Prostate gland (tissue), 2 donors: ENCODE data around the gene HARBI1. TPM values are rescaled to one million over a fixed set of nuclear protein-coding genes. Genes with fewer than 3 reads are reported as not detected.

Source experiments
- DNase-seq: peaks from one replicate; pipeline ENCODE4 v3.0.0-alpha.2; 2019; ENCODE audit warnings: low spot score
- H3K27ac ChIP-seq, 2 donors: fragments of 200-600 bp; sonication (generic); 2 replicates each; pipeline ENCODE4 v1.5.1; 2017 to 2019
- H3K27me3 ChIP-seq: fragments of 200-600 bp; sonication (generic); replicated peaks from 2 replicates; pipeline ENCODE4 v1.5.1; 2019; ENCODE audit not compliant: insufficient read depth
- H3K36me3 ChIP-seq, 2 donors: fragments of 200-600 bp; sonication (generic); 1 replicate in 1 of 2; 2 replicates in 1 of 2; pipeline versions ENCODE4 v1.5.1 to v1.8.1; 2017 to 2019
- H3K4me1 ChIP-seq: fragments of 200-600 bp; sonication (generic); replicated peaks from 2 replicates; pipeline ENCODE4 v1.5.1; 2019
- H3K4me3 ChIP-seq, 2 donors: fragments of 200-600 bp; sonication (generic); 2 replicates each; pipeline ENCODE4 v1.5.1; 2017 to 2019
- H3K9me3 ChIP-seq: fragments of 200-600 bp; sonication (generic); 2 replicates; pipeline ENCODE4 v1.5.1; 2017
- POLR2A ChIP-seq: fragments of 450-650 bp; IDR thresholded peaks from one replicate; pipeline ENCODE4 v1.6.1; 2016; ENCODE audit warnings: antibody characterized with exemption, mild to moderate bottlenecking
- POLR2AphosphoS5 ChIP-seq: sonication (generic); formaldehyde crosslinking; IDR thresholded peaks from one replicate; pipeline ENCODE4 v1.6.1; 2017; ENCODE audit warnings: antibody characterized with exemption
- WGBS: methylation state at CpG from one replicate; pipeline ENCODE4 v1.1.5; 2018; 5-methylcytosine and 5-hydroxymethylcytosine counted together
- intact Hi-C: fragments of 100-400 bp; cut with DNase I; formaldehyde crosslinking; loops from one replicate; pipeline ENCODE4 v1.14.2; 2022
- total RNA-seq, 2 donors: library from RNA; depleted of rRNA; stranded (reverse); fragments of >200 nt; gene quantifications; one replicate each; pipeline ENCODE4 v1.1.0, GENCODE V29; 2016
- TF ChIP-seq, protein P1 (sequence below), 4 experiments: fragments of 200-600 bp in 2 of 4; fragments of 450-650 bp in 2 of 4; sonication (generic) in 2 of 4; IDR thresholded peaks; 1 replicate in 3 of 4; 2 replicates in 1 of 4; pipeline ENCODE4 v1.5.1; 2016 to 2019; ENCODE audit warnings: antibody characterized with exemption in 4 of 4, mild to moderate bottlenecking in 2 of 4, moderate library complexity in 2 of 4

HARBI1 gene
- total RNA-seq, 2 donors from 2014 or later, result 3.1 to 4.1 TPM

DNA sequence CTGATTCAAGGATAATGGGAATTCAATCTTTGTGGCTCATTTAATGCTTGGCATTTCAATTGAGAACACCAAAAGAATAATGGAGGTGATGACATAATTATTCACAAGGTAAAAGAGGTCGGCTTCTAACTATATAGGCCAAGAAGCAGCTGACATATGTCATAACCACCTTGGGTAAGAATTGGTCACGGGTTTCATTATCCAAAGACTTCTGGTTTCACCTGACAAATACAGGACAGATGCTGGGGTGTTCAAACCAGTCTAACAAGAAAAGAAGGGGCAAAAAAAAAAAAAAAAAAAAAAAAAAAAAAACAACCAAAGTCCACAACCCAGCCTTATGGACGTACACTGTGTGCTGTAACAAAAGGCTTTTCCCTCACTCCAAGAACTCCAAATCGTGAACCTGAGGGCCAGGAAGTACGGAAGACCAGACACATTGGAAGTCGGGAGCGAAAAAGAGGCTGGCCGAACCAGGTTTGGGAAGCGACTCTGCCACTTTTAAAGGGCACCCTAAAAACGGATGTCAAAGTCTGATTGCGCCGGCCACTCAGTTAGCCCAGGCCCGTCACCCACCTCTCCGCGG, 385 bp downstream of the HARBI1 start:
- WGBS, result under 1% methylated on average over 15 of the region's 15 CpGs
- Histone ChIP-seq H3K4me3 (peak overlapping the region; percentile 84 to 96), H3K4me1 (no peaks in the 10 kb centered on the region), H3K9me3 (no peaks in the 10 kb centered on the region), H3K36me3 (no peaks in the 10 kb centered on the region), H3K27me3 (no peaks in the 10 kb centered on the region), H3K27ac (peak overlapping the region; percentile 92 to 95)
- intact Hi-C loops, result loop anchor here (2.0 to 5.0 kb wide), 2 partner anchors 84 to 229 kb away; partner anchors contain the start of genes ARHGAP1 and ZNF408
- DNase-seq, result no peak
- TF ChIP-seq POLR2A (no peak), POLR2AphosphoS5 (no peak)
- TF ChIP-seq, protein P1, sequence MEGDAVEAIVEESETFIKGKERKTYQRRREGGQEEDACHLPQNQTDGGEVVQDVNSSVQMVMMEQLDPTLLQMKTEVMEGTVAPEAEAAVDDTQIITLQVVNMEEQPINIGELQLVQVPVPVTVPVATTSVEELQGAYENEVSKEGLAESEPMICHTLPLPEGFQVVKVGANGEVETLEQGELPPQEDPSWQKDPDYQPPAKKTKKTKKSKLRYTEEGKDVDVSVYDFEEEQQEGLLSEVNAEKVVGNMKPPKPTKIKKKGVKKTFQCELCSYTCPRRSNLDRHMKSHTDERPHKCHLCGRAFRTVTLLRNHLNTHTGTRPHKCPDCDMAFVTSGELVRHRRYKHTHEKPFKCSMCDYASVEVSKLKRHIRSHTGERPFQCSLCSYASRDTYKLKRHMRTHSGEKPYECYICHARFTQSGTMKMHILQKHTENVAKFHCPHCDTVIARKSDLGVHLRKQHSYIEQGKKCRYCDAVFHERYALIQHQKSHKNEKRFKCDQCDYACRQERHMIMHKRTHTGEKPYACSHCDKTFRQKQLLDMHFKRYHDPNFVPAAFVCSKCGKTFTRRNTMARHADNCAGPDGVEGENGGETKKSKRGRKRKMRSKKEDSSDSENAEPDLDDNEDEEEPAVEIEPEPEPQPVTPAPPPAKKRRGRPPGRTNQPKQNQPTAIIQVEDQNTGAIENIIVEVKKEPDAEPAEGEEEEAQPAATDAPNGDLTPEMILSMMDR (IDR thresholded peaks at IDR 0.05), result no peak

DNA sequence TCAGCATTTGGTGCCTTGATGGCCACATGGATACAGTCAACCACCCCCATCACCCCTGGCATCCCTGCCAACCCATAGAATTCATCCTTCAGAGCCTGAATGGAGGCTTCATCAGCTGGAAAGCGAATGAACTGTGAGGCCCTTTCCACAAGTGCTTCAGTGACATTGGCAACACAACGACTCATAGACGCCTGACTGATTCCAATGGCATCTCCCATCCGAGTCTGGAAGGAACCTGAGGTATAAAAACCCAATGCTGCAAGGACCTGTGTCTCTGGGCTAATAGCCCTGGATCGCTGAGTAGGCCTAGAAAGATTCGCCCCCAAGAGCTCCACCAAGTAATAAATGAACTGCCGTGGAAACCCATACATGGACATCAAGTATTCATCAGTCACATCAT, 1.3 kb downstream of the HARBI1 start:
- Histone ChIP-seq H3K9me3 (no peaks in the 10 kb centered on the region), H3K36me3 (no peaks in the 10 kb centered on the region), H3K4me3 (no peak overlapping the region), H3K27me3 (no peaks in the 10 kb centered on the region), H3K27ac (no peak overlapping the region), H3K4me1 (no peaks in the 10 kb centered on the region)
- TF ChIP-seq POLR2AphosphoS5, result no peak
- no peak for TF ChIP-seq POLR2A
- TF ChIP-seq, protein P1 (IDR thresholded peaks at IDR 0.05), result no peak
- intact Hi-C loops, result loop anchor here (2.0 to 5.0 kb wide), 2 partner anchors 85 to 228 kb away; partner anchors contain the start of genes ARHGAP1 and ZNF408
- no peak for DNase-seq
- 97% methylated on average over 7 of the region's 7 CpGs for WGBS

DNA sequence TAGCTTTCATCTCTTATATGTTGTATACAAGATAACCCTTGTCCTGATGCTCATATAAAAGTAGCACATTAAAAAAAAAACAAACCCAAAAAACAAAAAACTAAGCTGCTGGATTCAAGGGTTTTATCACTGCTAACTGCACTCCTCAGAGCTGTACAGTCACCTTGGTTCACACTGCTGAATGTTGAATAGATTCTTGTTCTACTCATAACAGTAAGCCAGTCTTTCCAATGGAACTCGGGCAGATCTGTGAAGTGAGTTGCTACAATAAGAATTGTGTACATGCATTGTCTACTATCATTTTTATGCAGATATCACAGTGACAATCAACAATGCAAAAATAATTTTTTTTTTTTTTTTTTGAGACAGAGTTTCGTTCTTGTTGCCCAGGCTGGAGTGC, 4.7 kb downstream of the HARBI1 start:
- DNase-seq, result no peak
- H3K27ac ChIP-seq, result no peak overlapping the region
- H3K27me3 ChIP-seq, result no peaks in the 10 kb centered on the region
- intact Hi-C loops, result no loop called here
- H3K4me1 ChIP-seq, result no peaks in the 10 kb centered on the region
- 89% methylated on average over 2 of the region's 2 CpGs for whole genome bisulfite sequencing
- no peaks in the 10 kb centered on the region for H3K36me3 ChIP-seq
- no peak overlapping the region for H3K4me3 ChIP-seq
- H3K9me3 ChIP-seq, result no peaks in the 10 kb centered on the region
- TF ChIP-seq POLR2AphosphoS5 (no peak), POLR2A (no peak)
- TF ChIP-seq, protein P1 (IDR thresholded peaks at IDR 0.05), result no peak

DNA sequence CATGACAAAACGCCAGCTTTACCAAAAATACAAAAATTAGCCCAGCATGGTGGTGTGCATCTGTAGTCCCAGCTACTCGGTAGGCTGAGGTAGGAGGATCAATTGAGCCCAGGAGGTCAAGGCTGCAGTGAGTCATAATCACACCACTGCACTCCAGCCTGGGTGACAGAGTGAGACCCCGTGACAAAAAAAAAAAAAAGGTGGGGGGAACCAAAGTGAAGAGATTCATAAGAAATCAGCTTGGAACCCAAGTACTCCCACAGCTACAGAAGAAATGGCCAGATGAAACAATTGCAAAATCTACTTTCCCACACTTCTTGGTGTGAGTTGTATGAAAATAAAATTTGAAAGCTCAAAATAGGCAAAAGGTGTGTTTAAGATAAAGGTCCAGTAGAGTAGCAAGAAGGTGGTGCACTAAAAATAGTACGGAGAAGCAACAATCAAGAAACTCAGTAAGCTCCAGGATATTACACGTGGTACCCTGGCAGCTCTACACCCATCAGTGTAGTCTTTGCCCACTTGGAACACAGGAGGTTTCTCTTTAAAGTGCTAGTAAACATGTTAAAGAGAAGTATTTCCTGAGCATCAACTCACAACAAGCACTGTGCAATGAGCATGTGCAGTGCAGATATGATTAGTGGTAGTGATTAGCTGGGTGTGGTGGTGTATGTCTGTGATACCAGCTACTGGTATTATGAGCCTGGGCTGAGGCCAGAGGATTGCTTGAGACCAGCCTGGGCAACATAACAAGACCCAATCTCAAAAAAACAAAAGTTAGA, 5.3 kb downstream of the HARBI1 start:
- WGBS, result 85% methylated on average over 5 of the region's 5 CpGs
- intact Hi-C loops, result no loop called here
- Histone ChIP-seq H3K27ac (no peak overlapping the region), H3K4me3 (no peak overlapping the region), H3K36me3 (no peaks in the 10 kb centered on the region), H3K27me3 (no peaks in the 10 kb centered on the region), H3K9me3 (no peaks in the 10 kb centered on the region), H3K4me1 (no peaks in the 10 kb centered on the region)
- TF ChIP-seq, protein P1 (IDR thresholded peaks at IDR 0.05), result no peak
- TF ChIP-seq POLR2AphosphoS5, result no peak
- TF ChIP-seq POLR2A, result no peak
- no peak for DNase-seq

DNA sequence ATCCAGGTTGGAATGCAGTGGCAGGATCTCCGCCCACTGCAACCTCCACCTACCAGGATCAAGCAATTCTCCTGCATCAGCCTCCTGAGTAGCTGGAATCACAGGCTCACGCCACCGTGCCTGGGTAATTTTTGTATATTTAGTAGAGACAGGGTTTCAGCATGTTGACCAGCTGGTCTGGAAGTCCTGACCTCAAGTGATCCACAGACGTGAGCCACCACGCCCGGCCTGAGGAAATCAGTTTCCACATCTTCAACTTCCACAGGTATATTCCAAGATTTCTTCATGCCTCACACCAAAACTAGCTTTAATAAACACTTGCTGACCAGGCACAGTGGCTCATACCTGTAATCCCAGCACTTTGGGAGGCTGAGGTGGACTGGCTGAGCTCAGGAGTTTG, 7.6 kb downstream of the HARBI1 start:
- Histone ChIP-seq H3K27ac (no peak overlapping the region), H3K4me1 (no peaks in the 10 kb centered on the region), H3K9me3 (no peaks in the 10 kb centered on the region), H3K36me3 (no peaks in the 10 kb centered on the region), H3K27me3 (no peaks in the 10 kb centered on the region), H3K4me3 (no peak overlapping the region)
- intact Hi-C loops, result no loop called here
- DNase-seq, result no peak
- 99% methylated on average over 6 of the region's 6 CpGs for WGBS
- TF ChIP-seq, protein P1 (IDR thresholded peaks at IDR 0.05), result no peak
- TF ChIP-seq POLR2AphosphoS5, result no peak
